ENCODE results near the gene SLC2A3.

DNA sequence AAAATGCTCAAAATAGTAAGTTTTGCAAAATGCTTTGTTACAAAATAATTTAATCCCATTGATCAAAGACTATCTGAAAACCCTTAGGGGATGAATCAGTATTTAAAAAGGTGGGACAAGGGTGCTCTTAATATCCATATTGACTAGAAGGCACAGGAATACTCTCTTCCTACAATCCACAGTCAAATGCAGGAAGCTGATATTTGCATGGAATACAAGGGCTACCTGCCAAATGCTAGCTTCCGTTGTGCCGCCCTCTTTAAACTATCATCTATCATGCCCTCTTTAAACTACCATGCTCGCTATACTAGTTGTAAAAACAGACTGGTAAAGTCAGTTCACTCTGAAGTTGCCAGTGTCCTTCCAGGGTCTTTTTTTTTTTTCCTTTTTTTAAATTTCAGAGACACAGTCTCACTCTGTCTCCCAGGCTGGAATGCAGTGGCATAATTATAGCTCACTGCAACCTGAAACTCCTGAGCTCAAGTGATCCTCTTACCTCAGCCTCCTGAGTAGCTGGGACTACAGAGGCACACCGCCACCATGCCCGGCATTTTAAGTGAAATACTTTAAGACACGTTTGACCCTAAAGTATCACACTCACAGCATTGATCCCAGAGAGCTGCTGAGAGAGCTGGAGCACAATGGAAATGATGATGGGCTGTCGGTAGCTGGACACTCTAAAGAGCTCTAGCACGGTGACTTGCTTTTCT is 6.7 kb downstream of the SLC2A3 start:
- TF ChIP-seq, protein P1, sequence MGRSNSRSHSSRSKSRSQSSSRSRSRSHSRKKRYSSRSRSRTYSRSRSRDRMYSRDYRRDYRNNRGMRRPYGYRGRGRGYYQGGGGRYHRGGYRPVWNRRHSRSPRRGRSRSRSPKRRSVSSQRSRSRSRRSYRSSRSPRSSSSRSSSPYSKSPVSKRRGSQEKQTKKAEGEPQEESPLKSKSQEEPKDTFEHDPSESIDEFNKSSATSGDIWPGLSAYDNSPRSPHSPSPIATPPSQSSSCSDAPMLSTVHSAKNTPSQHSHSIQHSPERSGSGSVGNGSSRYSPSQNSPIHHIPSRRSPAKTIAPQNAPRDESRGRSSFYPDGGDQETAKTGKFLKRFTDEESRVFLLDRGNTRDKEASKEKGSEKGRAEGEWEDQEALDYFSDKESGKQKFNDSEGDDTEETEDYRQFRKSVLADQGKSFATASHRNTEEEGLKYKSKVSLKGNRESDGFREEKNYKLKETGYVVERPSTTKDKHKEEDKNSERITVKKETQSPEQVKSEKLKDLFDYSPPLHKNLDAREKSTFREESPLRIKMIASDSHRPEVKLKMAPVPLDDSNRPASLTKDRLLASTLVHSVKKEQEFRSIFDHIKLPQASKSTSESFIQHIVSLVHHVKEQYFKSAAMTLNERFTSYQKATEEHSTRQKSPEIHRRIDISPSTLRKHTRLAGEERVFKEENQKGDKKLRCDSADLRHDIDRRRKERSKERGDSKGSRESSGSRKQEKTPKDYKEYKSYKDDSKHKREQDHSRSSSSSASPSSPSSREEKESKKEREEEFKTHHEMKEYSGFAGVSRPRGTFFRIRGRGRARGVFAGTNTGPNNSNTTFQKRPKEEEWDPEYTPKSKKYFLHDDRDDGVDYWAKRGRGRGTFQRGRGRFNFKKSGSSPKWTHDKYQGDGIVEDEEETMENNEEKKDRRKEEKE (IDR thresholded peaks at IDR 0.05; ENCODE audit: borderline replicate concordance in 1 of 2, control insufficient read depth in 1 of 2, low read depth in 2 of 2, low read length in 1 of 2) = no peak
- TF ChIP-seq POLR2A (conservative IDR thresholded peaks at IDR 0.05) = no peak; the same call in 1 of the 2 replicates
- TF ChIP-seq BCL6 (CRISPR knock-in tag; IDR thresholded peaks at IDR 0.05) = no peak
- no peak for TF ChIP-seq MTA2 (IDR thresholded peaks at IDR 0.05; ENCODE audit: low read depth)
- TF ChIP-seq, protein P2, sequence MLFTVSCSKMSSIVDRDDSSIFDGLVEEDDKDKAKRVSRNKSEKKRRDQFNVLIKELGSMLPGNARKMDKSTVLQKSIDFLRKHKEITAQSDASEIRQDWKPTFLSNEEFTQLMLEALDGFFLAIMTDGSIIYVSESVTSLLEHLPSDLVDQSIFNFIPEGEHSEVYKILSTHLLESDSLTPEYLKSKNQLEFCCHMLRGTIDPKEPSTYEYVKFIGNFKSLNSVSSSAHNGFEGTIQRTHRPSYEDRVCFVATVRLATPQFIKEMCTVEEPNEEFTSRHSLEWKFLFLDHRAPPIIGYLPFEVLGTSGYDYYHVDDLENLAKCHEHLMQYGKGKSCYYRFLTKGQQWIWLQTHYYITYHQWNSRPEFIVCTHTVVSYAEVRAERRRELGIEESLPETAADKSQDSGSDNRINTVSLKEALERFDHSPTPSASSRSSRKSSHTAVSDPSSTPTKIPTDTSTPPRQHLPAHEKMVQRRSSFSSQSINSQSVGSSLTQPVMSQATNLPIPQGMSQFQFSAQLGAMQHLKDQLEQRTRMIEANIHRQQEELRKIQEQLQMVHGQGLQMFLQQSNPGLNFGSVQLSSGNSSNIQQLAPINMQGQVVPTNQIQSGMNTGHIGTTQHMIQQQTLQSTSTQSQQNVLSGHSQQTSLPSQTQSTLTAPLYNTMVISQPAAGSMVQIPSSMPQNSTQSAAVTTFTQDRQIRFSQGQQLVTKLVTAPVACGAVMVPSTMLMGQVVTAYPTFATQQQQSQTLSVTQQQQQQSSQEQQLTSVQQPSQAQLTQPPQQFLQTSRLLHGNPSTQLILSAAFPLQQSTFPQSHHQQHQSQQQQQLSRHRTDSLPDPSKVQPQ (CRISPR knock-in tag; IDR thresholded peaks at IDR 0.05; ENCODE audit: borderline replicate concordance) = no peak
- no peak for TF ChIP-seq POLR2AphosphoS5 (IDR thresholded peaks at IDR 0.05; ENCODE audit: control insufficient read depth, insufficient read depth, low read depth, low read length)
- TF ChIP-seq HDAC2 (IDR thresholded peaks at IDR 0.05) = no peak

Measured in K562 (cell line).